Astrocyte (in vitro differentiated cells and primary cell): ENCODE measurements around the gene TICRR. TPM values are rescaled to one million over a fixed set of nuclear protein-coding genes. Genes with fewer than 3 reads are reported as not detected.

Experiments used
- DNase-seq: peaks from one replicate; pipeline ENCODE4 v3.0.0-alpha.2; 2010; ENCODE audit warnings: low read depth
- FAIRE-seq: peaks from 2 replicates; lab custom pipeline; 2011; peaks lifted over from hg19 to GRCh38; lab: Jason Lieb, UNC
- H2AFZ ChIP-seq: 2 replicates; pipeline ENCODE4 v1.6.0; 2012; ENCODE audit warnings: low read depth, low read length, inconsistent platforms
- H3K27ac ChIP-seq: 2 replicates; pipeline ENCODE4 v1.5.1; 2011; ENCODE audit warnings: low read depth, low read length, inconsistent platforms
- H3K27me3 ChIP-seq: 2 replicates; pipeline ENCODE4 v1.6.0; 2011; ENCODE audit warnings: low read length, inconsistent platforms; ENCODE audit not compliant: insufficient read depth
- H3K36me3 ChIP-seq: 2 replicates; pipeline ENCODE4 v1.5.1; 2011; ENCODE audit warnings: low read length, inconsistent platforms; ENCODE audit not compliant: insufficient read depth
- H3K4me1 ChIP-seq: 2 replicates; pipeline ENCODE4 v1.5.1; 2011; ENCODE audit warnings: low read length, inconsistent platforms; ENCODE audit not compliant: insufficient read depth
- H3K4me2 ChIP-seq: 2 replicates; pipeline ENCODE4 v1.6.0; 2012; ENCODE audit warnings: low read length, inconsistent platforms
- H3K4me3 ChIP-seq: 2 replicates; pipeline ENCODE4 v1.5.1; 2011; ENCODE audit warnings: low read depth, mild to moderate bottlenecking, low read length, inconsistent platforms; ENCODE audit not compliant: insufficient read depth
- H3K79me2 ChIP-seq: 2 replicates; pipeline ENCODE4 v1.6.0; 2012; ENCODE audit warnings: mild to moderate bottlenecking, low read length, inconsistent platforms; ENCODE audit not compliant: insufficient read depth
- H3K9ac ChIP-seq: 2 replicates; pipeline ENCODE4 v1.6.0; 2012; ENCODE audit warnings: mild to moderate bottlenecking, low read length, inconsistent platforms
- H3K9me3 ChIP-seq: 2 replicates; pipeline ENCODE4 v1.5.1; 2012; ENCODE audit warnings: low read depth, mild to moderate bottlenecking, low read length, inconsistent platforms; ENCODE audit not compliant: insufficient read depth
- H4K20me1 ChIP-seq: 2 replicates; pipeline ENCODE4 v1.6.0; 2012; ENCODE audit warnings: low read length, inconsistent platforms; ENCODE audit not compliant: insufficient read depth
- H3K27ac Mint-ChIP-seq: one replicate; pipeline ENCODE4 v1.8.0; 2021; ENCODE audit warnings: mild to moderate bottlenecking, mixed read lengths; ENCODE audit not compliant: unreplicated experiment
- H3K27me3 Mint-ChIP-seq: one replicate; pipeline ENCODE4 v1.8.0; 2021; ENCODE audit warnings: low read depth, mixed read lengths; ENCODE audit not compliant: unreplicated experiment
- H3K36me3 Mint-ChIP-seq: one replicate; pipeline ENCODE4 v1.8.0; 2021; ENCODE audit warnings: low read depth, mixed read lengths; ENCODE audit not compliant: unreplicated experiment
- H3K4me1 Mint-ChIP-seq: one replicate; pipeline ENCODE4 v1.8.0; 2021; ENCODE audit warnings: low read depth, mixed read lengths; ENCODE audit not compliant: unreplicated experiment
- H3K4me3 Mint-ChIP-seq: one replicate; pipeline ENCODE4 v1.8.0; 2021; ENCODE audit warnings: mild to moderate bottlenecking, moderate library complexity, mixed read lengths; ENCODE audit not compliant: unreplicated experiment
- H3K9me3 Mint-ChIP-seq: one replicate; pipeline ENCODE4 v1.8.0; 2021; ENCODE audit warnings: mild to moderate bottlenecking, mixed read lengths; ENCODE audit not compliant: unreplicated experiment
- EZH2 ChIP-seq: IDR thresholded peaks from 2 replicates; pipeline ENCODE4 v1.6.1; 2012; ENCODE audit warnings: mild to moderate bottlenecking, low read length, inconsistent platforms; ENCODE audit not compliant: insufficient read depth
- total RNA-seq: library from RNA; stranded (reverse); gene quantifications from 2 replicates; pipeline ENCODE4 v1.2.1, GENCODE V29; 2021
- TF ChIP-seq, protein P1 (sequence below): IDR thresholded peaks from 2 replicates; pipeline ENCODE4 v1.5.1; 2011; ENCODE audit warnings: low read depth, mild to moderate bottlenecking, inconsistent platforms, low read length, moderate library complexity; ENCODE audit not compliant: insufficient read depth

The TICRR gene
- total RNA-seq, 1 donor from 2014 or later: 2.9 TPM

GRCh38 chr15:89670971-89671560 lies 95.8 kb downstream of the TICRR start:
- H3K27me3 ChIP-seq: peaks cover 3% of the 10 kb centered on the region
- DNase-seq (no peak), FAIRE-seq (no peak)
- peaks cover under 1% of the 10 kb centered on the region for H3K4me1 ChIP-seq
- no peak overlapping the region for H3K4me2 ChIP-seq
- no peak overlapping the region for H3K27ac ChIP-seq
- H3K79me2 ChIP-seq: no peaks in the 10 kb centered on the region
- no peaks in the 10 kb centered on the region for H3K9me3 ChIP-seq
- H3K4me3 Mint-ChIP-seq: no peak overlapping the region
- peaks cover 7% of the 10 kb centered on the region for H3K9me3 Mint-ChIP-seq
- peaks cover 28% of the 10 kb centered on the region for H3K27me3 Mint-ChIP-seq
- H3K4me3 ChIP-seq: no peak overlapping the region
- peaks cover 7% of the 10 kb centered on the region for H3K4me1 Mint-ChIP-seq
- no peak overlapping the region for H3K27ac Mint-ChIP-seq
- H3K9ac ChIP-seq: no peak overlapping the region
- no peaks in the 10 kb centered on the region for H4K20me1 ChIP-seq
- H3K36me3 ChIP-seq: no peaks in the 10 kb centered on the region
- TF ChIP-seq EZH2: no peak
- TF ChIP-seq, protein P1, sequence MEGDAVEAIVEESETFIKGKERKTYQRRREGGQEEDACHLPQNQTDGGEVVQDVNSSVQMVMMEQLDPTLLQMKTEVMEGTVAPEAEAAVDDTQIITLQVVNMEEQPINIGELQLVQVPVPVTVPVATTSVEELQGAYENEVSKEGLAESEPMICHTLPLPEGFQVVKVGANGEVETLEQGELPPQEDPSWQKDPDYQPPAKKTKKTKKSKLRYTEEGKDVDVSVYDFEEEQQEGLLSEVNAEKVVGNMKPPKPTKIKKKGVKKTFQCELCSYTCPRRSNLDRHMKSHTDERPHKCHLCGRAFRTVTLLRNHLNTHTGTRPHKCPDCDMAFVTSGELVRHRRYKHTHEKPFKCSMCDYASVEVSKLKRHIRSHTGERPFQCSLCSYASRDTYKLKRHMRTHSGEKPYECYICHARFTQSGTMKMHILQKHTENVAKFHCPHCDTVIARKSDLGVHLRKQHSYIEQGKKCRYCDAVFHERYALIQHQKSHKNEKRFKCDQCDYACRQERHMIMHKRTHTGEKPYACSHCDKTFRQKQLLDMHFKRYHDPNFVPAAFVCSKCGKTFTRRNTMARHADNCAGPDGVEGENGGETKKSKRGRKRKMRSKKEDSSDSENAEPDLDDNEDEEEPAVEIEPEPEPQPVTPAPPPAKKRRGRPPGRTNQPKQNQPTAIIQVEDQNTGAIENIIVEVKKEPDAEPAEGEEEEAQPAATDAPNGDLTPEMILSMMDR: no peak
- H3K36me3 Mint-ChIP-seq: peaks cover 1% of the 10 kb centered on the region
- no peak overlapping the region for H2AFZ ChIP-seq

GRCh38 chr15:89671687-89672086 lies 96.4 kb downstream of the TICRR start:
- no peaks in the 10 kb centered on the region for H3K79me2 ChIP-seq
- H3K27me3 Mint-ChIP-seq: peaks cover 31% of the 10 kb centered on the region
- no peak overlapping the region for H3K27ac Mint-ChIP-seq
- H3K27me3 ChIP-seq: peaks cover 3% of the 10 kb centered on the region
- H4K20me1 ChIP-seq: no peaks in the 10 kb centered on the region
- TF ChIP-seq EZH2: no peak
- TF ChIP-seq, protein P1: no peak
- peaks cover 7% of the 10 kb centered on the region for H3K9me3 Mint-ChIP-seq
- no peaks in the 10 kb centered on the region for H3K36me3 ChIP-seq
- H3K4me3 ChIP-seq: no peak overlapping the region
- H3K27ac ChIP-seq: no peak overlapping the region
- no peak overlapping the region for H3K4me3 Mint-ChIP-seq
- H2AFZ ChIP-seq: no peak overlapping the region
- no peaks in the 10 kb centered on the region for H3K4me1 ChIP-seq
- DNase-seq (no peak), FAIRE-seq (no peak)
- no peak overlapping the region for H3K9ac ChIP-seq
- no peaks in the 10 kb centered on the region for H3K9me3 ChIP-seq
- peaks cover 1% of the 10 kb centered on the region for H3K36me3 Mint-ChIP-seq
- H3K4me2 ChIP-seq: no peak overlapping the region
- H3K4me1 Mint-ChIP-seq: peaks cover 7% of the 10 kb centered on the region
